SK-N-SH treated with all-trans-retinoic acid at 6 μM for 48 hours (cell line): ENCODE measurements around the gene IRS2.

Experiments
- ATAC-seq: fragments of 200-7000 bp; cut with Tn5 transposase; 3 replicates; pipeline ENCODE4 v1.9.1; 2020; ENCODE audit warnings: mild to moderate bottlenecking, moderate library complexity
- ARNTL ChIP-seq: fragments of 450-650 bp; formaldehyde crosslinking; IDR thresholded peaks from 2 replicates; pipeline ENCODE4 v1.5.0; 2020; ENCODE audit warnings: low read depth, mild to moderate bottlenecking, moderate library complexity, borderline replicate concordance
- BACH2 ChIP-seq: fragments of 250-450 bp; sonication (Bioruptor Pico); IDR thresholded peaks from 2 replicates; pipeline ENCODE4 v1.9.0; 2021; ENCODE audit warnings: mild to moderate bottlenecking, borderline replicate concordance
- CSDC2 ChIP-seq: fragments of 250-450 bp; sonication (Bioruptor Pico); IDR thresholded peaks from 2 replicates; pipeline ENCODE4 v1.5.0; 2020; ENCODE audit warnings: mild to moderate bottlenecking, moderate library complexity
- ESRRG ChIP-seq: fragments of 250-450 bp; sonication (Bioruptor Pico); IDR thresholded peaks from 2 replicates; pipeline ENCODE4 v1.6.1; 2021; ENCODE audit warnings: mild to moderate bottlenecking
- GLIS3 ChIP-seq: fragments of 250-450 bp; sonication (Bioruptor Pico); IDR thresholded peaks from 2 replicates; pipeline ENCODE4 v1.5.0; 2020; ENCODE audit warnings: mild to moderate bottlenecking, moderate library complexity
- ISL1 ChIP-seq: fragments of 250-450 bp; sonication (Bioruptor Pico); IDR thresholded peaks from 2 replicates; pipeline ENCODE4 v2.1.2; 2022; ENCODE audit warnings: mild to moderate bottlenecking, moderate library complexity
- OSR1 ChIP-seq: fragments of 250-450 bp; sonication (Bioruptor Pico); IDR thresholded peaks from 2 replicates; pipeline ENCODE4 v1.8.0; 2022; ENCODE audit warnings: moderate library complexity, mild to moderate bottlenecking, inconsistent platforms
- PATZ1 ChIP-seq: fragments of 250-450 bp; sonication (Bioruptor Pico); IDR thresholded peaks from 2 replicates; pipeline ENCODE4 v1.8.0; 2020; ENCODE audit warnings: mild to moderate bottlenecking, moderate library complexity, borderline replicate concordance
- PPARA ChIP-seq: fragments of 250-450 bp; sonication (Bioruptor Pico); IDR thresholded peaks from 2 replicates; pipeline ENCODE4 v1.5.0; 2020; ENCODE audit warnings: mild to moderate bottlenecking, borderline replicate concordance
- TCF4 ChIP-seq: fragments of 250-450 bp; sonication (Bioruptor Pico); IDR thresholded peaks from 2 replicates; pipeline ENCODE4 v1.8.0; 2021; ENCODE audit warnings: mild to moderate bottlenecking, moderate library complexity, borderline replicate concordance
- TOX ChIP-seq: fragments of 250-450 bp; sonication (Bioruptor Pico); IDR thresholded peaks from 2 replicates; pipeline ENCODE4 v1.8.0; 2021; ENCODE audit warnings: mild to moderate bottlenecking, moderate library complexity, borderline replicate concordance
- TSHZ2 ChIP-seq: fragments of 250-450 bp; sonication (Bioruptor Pico); IDR thresholded peaks from 2 replicates; pipeline ENCODE4 v1.5.0; 2020; ENCODE audit warnings: mild to moderate bottlenecking, moderate library complexity
- ZFP30 ChIP-seq: fragments of 450-650 bp; formaldehyde crosslinking; IDR thresholded peaks from 2 replicates; pipeline ENCODE4 v1.5.0; 2022; ENCODE audit warnings: mild to moderate bottlenecking, moderate library complexity
- ZNF565 ChIP-seq: fragments of 450-650 bp; formaldehyde crosslinking; conservative IDR thresholded peaks from 2 replicates; pipeline ENCODE4 v1.5.0; 2020; ENCODE audit warnings: low read depth, mild to moderate bottlenecking, moderate library complexity
- TF ChIP-seq, protein P1 (sequence below): fragments of 250-450 bp; sonication (Bioruptor Pico); IDR thresholded peaks from 2 replicates; pipeline ENCODE4 v1.5.1; 2020; ENCODE audit warnings: low read depth, mild to moderate bottlenecking, moderate library complexity
- TF ChIP-seq, protein P2 (sequence below): fragments of 250-450 bp; sonication (Bioruptor Pico); IDR thresholded peaks from 2 replicates; pipeline ENCODE4 v1.5.1; 2021; ENCODE audit warnings: mild to moderate bottlenecking, moderate library complexity

The IRS2 gene

GRCh38 chr13:109722068-109722467, 64.3 kb downstream of the IRS2 start (continued):
- TF ChIP-seq TSHZ2 (CRISPR knock-in tag) (no peak), ISL1 (CRISPR knock-in tag) (no peak), GLIS3 (CRISPR knock-in tag) (no peak), ZFP30 (CRISPR knock-in tag) (no peak), CSDC2 (CRISPR knock-in tag) (no peak)

GRCh38 chr13:109720758-109721184, 65.6 kb downstream of the IRS2 start:
- TF ChIP-seq TCF4 (CRISPR knock-in tag) (no peak), CSDC2 (CRISPR knock-in tag) (no peak), PPARA (CRISPR knock-in tag) (no peak), ESRRG (no peak), ZNF565 (CRISPR knock-in tag) (no peak)
- TF ChIP-seq, protein P1, sequence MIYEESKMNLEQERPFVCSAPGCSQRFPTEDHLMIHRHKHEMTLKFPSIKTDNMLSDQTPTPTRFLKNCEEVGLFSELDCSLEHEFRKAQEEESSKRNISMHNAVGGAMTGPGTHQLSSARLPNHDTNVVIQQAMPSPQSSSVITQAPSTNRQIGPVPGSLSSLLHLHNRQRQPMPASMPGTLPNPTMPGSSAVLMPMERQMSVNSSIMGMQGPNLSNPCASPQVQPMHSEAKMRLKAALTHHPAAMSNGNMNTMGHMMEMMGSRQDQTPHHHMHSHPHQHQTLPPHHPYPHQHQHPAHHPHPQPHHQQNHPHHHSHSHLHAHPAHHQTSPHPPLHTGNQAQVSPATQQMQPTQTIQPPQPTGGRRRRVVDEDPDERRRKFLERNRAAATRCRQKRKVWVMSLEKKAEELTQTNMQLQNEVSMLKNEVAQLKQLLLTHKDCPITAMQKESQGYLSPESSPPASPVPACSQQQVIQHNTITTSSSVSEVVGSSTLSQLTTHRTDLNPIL (CRISPR knock-in tag), result no peak
- TF ChIP-seq, protein P2, sequence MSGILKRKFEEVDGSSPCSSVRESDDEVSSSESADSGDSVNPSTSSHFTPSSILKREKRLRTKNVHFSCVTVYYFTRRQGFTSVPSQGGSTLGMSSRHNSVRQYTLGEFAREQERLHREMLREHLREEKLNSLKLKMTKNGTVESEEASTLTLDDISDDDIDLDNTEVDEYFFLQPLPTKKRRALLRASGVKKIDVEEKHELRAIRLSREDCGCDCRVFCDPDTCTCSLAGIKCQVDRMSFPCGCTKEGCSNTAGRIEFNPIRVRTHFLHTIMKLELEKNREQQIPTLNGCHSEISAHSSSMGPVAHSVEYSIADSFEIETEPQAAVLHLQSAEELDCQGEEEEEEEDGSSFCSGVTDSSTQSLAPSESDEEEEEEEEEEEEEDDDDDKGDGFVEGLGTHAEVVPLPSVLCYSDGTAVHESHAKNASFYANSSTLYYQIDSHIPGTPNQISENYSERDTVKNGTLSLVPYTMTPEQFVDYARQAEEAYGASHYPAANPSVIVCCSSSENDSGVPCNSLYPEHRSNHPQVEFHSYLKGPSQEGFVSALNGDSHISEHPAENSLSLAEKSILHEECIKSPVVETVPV (CRISPR knock-in tag), result no peak
- ATAC-seq, result no peak

DNA sequence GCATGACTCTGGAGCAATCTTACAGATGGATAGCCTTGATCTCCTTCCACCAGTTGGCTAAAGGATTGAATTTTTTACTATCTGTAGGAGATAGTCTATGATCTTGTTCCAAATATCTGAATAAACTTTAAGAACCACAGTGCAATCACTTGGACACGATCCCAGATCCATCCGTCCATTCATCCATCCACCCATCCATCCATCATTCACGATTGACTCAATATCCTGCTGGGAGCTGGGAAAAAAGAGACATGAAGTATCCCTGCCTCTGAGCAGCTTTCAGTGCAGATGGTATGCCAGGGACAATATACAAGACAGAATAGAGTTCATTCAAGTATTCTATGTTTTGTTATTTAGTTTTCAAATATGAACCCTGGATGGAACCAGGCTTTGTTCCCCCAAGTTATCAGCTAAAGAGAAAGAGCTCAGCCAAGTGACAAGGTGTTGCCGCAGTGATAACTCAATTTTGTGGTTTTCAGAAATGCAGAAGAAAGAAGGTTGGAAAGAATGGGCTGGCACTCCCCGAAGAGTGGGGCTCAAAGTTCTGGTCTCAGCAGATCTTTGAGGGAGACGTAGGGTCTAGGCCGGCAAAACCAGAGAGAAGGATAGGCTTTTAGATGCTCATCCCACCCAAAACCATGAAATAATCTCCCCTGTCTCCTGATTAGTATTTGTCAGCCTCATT, 66.3 kb downstream of the IRS2 start:
- TF ChIP-seq ESRRG, result no peak
- TF ChIP-seq PATZ1 (CRISPR knock-in tag), result no peak
- TF ChIP-seq GLIS3 (CRISPR knock-in tag), result no peak
- TF ChIP-seq CSDC2 (CRISPR knock-in tag), result no peak
- no peak for TF ChIP-seq ZNF565 (CRISPR knock-in tag)
- TF ChIP-seq, protein P2 (CRISPR knock-in tag), result no peak
- TF ChIP-seq BACH2 (CRISPR knock-in tag), result no peak
- no peak for TF ChIP-seq TSHZ2 (CRISPR knock-in tag)
- ATAC-seq, result no peak

GRCh38 chr13:109718726-109719125, 67.7 kb downstream of the IRS2 start:
- ATAC-seq, result no peak
- TF ChIP-seq ARNTL (CRISPR knock-in tag) (no peak), TOX (CRISPR knock-in tag) (no peak), GLIS3 (CRISPR knock-in tag) (no peak), OSR1 (no peak), ISL1 (CRISPR knock-in tag) (no peak)
- TF ChIP-seq, all 23 proteins: peak for 0
